ENCODE data around the gene MKRN2. TPM values are rescaled to one million over a fixed set of nuclear protein-coding genes. Genes with fewer than 3 reads are reported as not detected.

The MKRN2 gene
- total RNA-seq, 1 experiment from 2014 or later, result 27.9 TPM

DNA sequence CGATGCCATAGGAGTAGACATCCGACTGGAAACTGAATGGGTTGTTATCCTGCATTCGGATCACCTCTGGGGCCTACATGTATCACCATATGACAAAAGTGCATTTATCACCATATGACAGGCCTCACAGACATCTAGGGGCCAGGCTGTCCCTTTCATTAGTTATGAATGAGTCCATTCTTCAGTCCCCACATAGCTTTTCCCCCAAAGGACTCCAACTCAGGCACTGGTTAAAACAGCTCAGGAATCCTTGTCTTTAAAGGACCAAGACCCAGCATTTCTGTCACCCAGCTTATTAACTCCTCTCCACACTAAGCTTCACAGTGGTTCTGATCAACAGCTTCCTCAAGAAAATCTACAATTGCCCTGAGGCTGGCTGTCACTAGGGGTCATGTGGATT is 28.3 kb downstream of the MKRN2 start:
- DNase-seq (ENCODE audit: low read depth, low spot score) (no peak), ATAC-seq (no peak)
- Histone ChIP-seq H3K4me2 (ENCODE audit: low read length) (no peak overlapping the region), H3K4me1 (ENCODE audit: control insufficient read depth in 1 of 2, insufficient read depth in 2 of 2, low read length in 2 of 2) (no peaks in the 10 kb centered on the region), H3K9me3 (ENCODE audit: control insufficient read depth in 1 of 2, insufficient read depth in 1 of 2, low read depth in 1 of 2, low read length in 2 of 2) (no peaks in the 10 kb centered on the region), H3K36me3 (ENCODE audit: control insufficient read depth in 1 of 2, insufficient read depth in 2 of 2, low read length in 2 of 2) (peaks cover 47 to 63% of the 10 kb centered on the region in 2 experiments), H3K27me3 (ENCODE audit: insufficient read depth, low read length) (no peaks in the 10 kb centered on the region), H4K20me1 (ENCODE audit: insufficient read depth) (no peaks in the 10 kb centered on the region; the same call in 1 of the 2 replicates), H3K27ac (ENCODE audit: low read depth, low read length) (no peak overlapping the region), H3K9me2 (ENCODE audit: insufficient read depth) (no peaks in the 10 kb centered on the region), H3K9ac (ENCODE audit: low read length) (no peak overlapping the region), H2AFZ (ENCODE audit: low read depth, low read length, poor library complexity, severe bottlenecking) (no peak overlapping the region), H3K79me2 (ENCODE audit: insufficient read depth, low read length) (peaks cover 3% of the 10 kb centered on the region; the same call in 1 of the 2 replicates), H3K4me3 (replicated peaks in 1 of 2; ENCODE audit: low read depth in 1 of 2, low read length in 2 of 2) (no peak overlapping the region)
- ChIA-PET CTCF (no interaction called here), POLR2A (no interaction called here), RAD21 (ENCODE audit: low non-redundant PET in 1 of 2, low total read pairs in 2 of 2, uncharacterized antibody in 2 of 2, unreplicated experiment in 2 of 2) (no interaction called here)
- TF ChIP-seq ELF1 (IDR thresholded peaks at IDR 0.05; ENCODE audit: borderline replicate concordance, low read depth) (no peak), CBX3 (IDR thresholded peaks at IDR 0.05; ENCODE audit: low read depth) (no peak), EZH2phosphoT487 (IDR thresholded peaks at IDR 0.05; ENCODE audit: borderline replicate concordance) (no peak), RAD21 (IDR thresholded peaks at IDR 0.05; ENCODE audit: low read depth) (no peak), EGR1 (IDR thresholded peaks at IDR 0.05; ENCODE audit: low read depth) (no peak), SRF (IDR thresholded peaks at IDR 0.05; ENCODE audit: low read depth) (no peak), CTCF (IDR thresholded peaks at IDR 0.05 in 2 of 3, conservative IDR thresholded peaks at IDR 0.05 in 1 of 3; ENCODE audit: borderline replicate concordance in 1 of 3, insufficient read depth in 1 of 3, low read depth in 2 of 3, low read length in 2 of 3) (no peak)
- intact Hi-C loops (cut with micrococcal nuclease), result no loop called here
- BruUV-seq (replicated peaks), result no TSS peak

GRCh38 chr3:12585970-12586369 is 29.1 kb downstream of the MKRN2 start:
- peaks cover 51 to 61% of the 10 kb centered on the region in 2 experiments for H3K36me3 ChIP-seq (ENCODE audit: control insufficient read depth in 1 of 2, insufficient read depth in 2 of 2, low read length in 2 of 2)
- no peak for ATAC-seq
- H2AFZ ChIP-seq (ENCODE audit: low read depth, low read length, poor library complexity, severe bottlenecking), result no peak overlapping the region
- H3K9me2 ChIP-seq (ENCODE audit: insufficient read depth), result no peaks in the 10 kb centered on the region
- POLR2A ChIA-PET, result no interaction called here
- intact Hi-C loops (cut with micrococcal nuclease), result no loop called here
- CTCF ChIA-PET, result no interaction called here
- H3K27me3 ChIP-seq (ENCODE audit: insufficient read depth, low read length), result no peaks in the 10 kb centered on the region
- no TSS peak for BruUV-seq (replicated peaks)
- peaks cover 3% of the 10 kb centered on the region; the same call in 1 of the 2 replicates for H3K79me2 ChIP-seq (ENCODE audit: insufficient read depth, low read length)
- no peak overlapping the region for H3K9ac ChIP-seq (ENCODE audit: low read length)
- H3K4me2 ChIP-seq (ENCODE audit: low read length), result no peak overlapping the region
- H3K27ac ChIP-seq (ENCODE audit: low read depth, low read length), result no peak overlapping the region
- RAD21 ChIA-PET (ENCODE audit: low non-redundant PET in 1 of 2, low total read pairs in 2 of 2, uncharacterized antibody in 2 of 2, unreplicated experiment in 2 of 2), result no interaction called here
- DNase-seq (ENCODE audit: low read depth, low spot score), result no peak
- no peaks in the 10 kb centered on the region for H3K9me3 ChIP-seq (ENCODE audit: control insufficient read depth in 1 of 2, insufficient read depth in 1 of 2, low read depth in 1 of 2, low read length in 2 of 2)
- H4K20me1 ChIP-seq (ENCODE audit: insufficient read depth), result no peaks in the 10 kb centered on the region; the same call in 1 of the 2 replicates
- no peaks in the 10 kb centered on the region for H3K4me1 ChIP-seq (ENCODE audit: control insufficient read depth in 1 of 2, insufficient read depth in 2 of 2, low read length in 2 of 2)
- H3K4me3 ChIP-seq (replicated peaks in 1 of 2; ENCODE audit: low read depth in 1 of 2, low read length in 2 of 2), result no peak overlapping the region
- TF ChIP-seq TCF7L2 (IDR thresholded peaks at IDR 0.05; ENCODE audit: borderline replicate concordance, extremely low read depth, insufficient read depth, insufficient read length) (no peak), ZFX (IDR thresholded peaks at IDR 0.05) (no peak), SIN3A (IDR thresholded peaks at IDR 0.05; ENCODE audit: low read depth) (no peak), SP1 (IDR thresholded peaks at IDR 0.05; ENCODE audit: low read depth) (no peak), JUND (IDR thresholded peaks at IDR 0.05) (no peak), ELF1 (IDR thresholded peaks at IDR 0.05; ENCODE audit: borderline replicate concordance, low read depth) (no peak)
- TF ChIP-seq, protein P1, sequence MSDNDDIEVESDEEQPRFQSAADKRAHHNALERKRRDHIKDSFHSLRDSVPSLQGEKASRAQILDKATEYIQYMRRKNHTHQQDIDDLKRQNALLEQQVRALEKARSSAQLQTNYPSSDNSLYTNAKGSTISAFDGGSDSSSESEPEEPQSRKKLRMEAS (IDR thresholded peaks at IDR 0.05), result no peak
- TF ChIP-seq, protein P2, sequence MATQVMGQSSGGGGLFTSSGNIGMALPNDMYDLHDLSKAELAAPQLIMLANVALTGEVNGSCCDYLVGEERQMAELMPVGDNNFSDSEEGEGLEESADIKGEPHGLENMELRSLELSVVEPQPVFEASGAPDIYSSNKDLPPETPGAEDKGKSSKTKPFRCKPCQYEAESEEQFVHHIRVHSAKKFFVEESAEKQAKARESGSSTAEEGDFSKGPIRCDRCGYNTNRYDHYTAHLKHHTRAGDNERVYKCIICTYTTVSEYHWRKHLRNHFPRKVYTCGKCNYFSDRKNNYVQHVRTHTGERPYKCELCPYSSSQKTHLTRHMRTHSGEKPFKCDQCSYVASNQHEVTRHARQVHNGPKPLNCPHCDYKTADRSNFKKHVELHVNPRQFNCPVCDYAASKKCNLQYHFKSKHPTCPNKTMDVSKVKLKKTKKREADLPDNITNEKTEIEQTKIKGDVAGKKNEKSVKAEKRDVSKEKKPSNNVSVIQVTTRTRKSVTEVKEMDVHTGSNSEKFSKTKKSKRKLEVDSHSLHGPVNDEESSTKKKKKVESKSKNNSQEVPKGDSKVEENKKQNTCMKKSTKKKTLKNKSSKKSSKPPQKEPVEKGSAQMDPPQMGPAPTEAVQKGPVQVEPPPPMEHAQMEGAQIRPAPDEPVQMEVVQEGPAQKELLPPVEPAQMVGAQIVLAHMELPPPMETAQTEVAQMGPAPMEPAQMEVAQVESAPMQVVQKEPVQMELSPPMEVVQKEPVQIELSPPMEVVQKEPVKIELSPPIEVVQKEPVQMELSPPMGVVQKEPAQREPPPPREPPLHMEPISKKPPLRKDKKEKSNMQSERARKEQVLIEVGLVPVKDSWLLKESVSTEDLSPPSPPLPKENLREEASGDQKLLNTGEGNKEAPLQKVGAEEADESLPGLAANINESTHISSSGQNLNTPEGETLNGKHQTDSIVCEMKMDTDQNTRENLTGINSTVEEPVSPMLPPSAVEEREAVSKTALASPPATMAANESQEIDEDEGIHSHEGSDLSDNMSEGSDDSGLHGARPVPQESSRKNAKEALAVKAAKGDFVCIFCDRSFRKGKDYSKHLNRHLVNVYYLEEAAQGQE (IDR thresholded peaks at IDR 0.05; ENCODE audit: low read depth), result no peak

Data from HCT116 (cell line).